B cell (primary cell): ENCODE data around the gene CPEB3. TPM values are rescaled to one million over a fixed set of nuclear protein-coding genes. Genes with fewer than 3 reads are reported as not detected.

Source experiments
- ATAC-seq: fragments of 200-7000 bp; cut with Tn5 transposase; one replicate; pipeline ENCODE4 v1.10.0; 2021; ENCODE audit warnings: low read depth, mild to moderate bottlenecking, moderate number of reproducible peaks, moderate library complexity
- CTCF ChIA-PET: fragments of 350-600 bp; sonication (Branson Sonifier 250); formaldehyde crosslinking; loops from one replicate; lab custom pipeline; 2021; ENCODE audit warnings: antibody characterized with exemption, inconsistent platforms; lab: Charles Lee
- POLR2A ChIA-PET: fragments of 350-600 bp; sonication (Branson Sonifier 250); formaldehyde crosslinking; loops from one replicate; lab custom pipeline; 2021; ENCODE audit warnings: antibody characterized with exemption; lab: Charles Lee
- DNase-seq: peaks from one replicate; pipeline ENCODE4 v3.0.0; 2013
- H2AFZ ChIP-seq: 2 replicates; pipeline ENCODE4 v1.6.1; 2012; ENCODE audit warnings: mild to moderate bottlenecking, low read depth, low read length; ENCODE audit not compliant: insufficient read depth, poor library complexity, severe bottlenecking
- H3K27ac ChIP-seq, 2 donors: 1 replicate in 1 of 2; 2 replicates in 1 of 2; pipeline ENCODE4 v1.5.1; 2012 to 2013; ENCODE audit warnings: low read length in 2 of 2, mild to moderate bottlenecking in 2 of 2, moderate library complexity in 1 of 2
- H3K27me3 ChIP-seq, 4 experiments: fragments of 200-600 bp in 1 of 4; sonication (generic) in 1 of 4; replicated peaks in 1 of 4; 1 replicate in 2 of 4; 2 replicates in 2 of 4; pipeline versions ENCODE4 v1.6.1 to v1.7.0; 2013 to 2016; ENCODE audit warnings: low read length in 3 of 4, mild to moderate bottlenecking in 2 of 4, mixed read lengths in 1 of 4, moderate library complexity in 1 of 4; ENCODE audit not compliant: insufficient read depth in 4 of 4, control insufficient read depth in 3 of 4; ENCODE audit errors: control extremely low read depth in 1 of 4
- H3K36me3 ChIP-seq, 2 experiments: replicated peaks in 1 of 2; 1 replicate in 1 of 2; 2 replicates in 1 of 2; pipeline versions ENCODE4 v1.6.1 to v1.7.1; 2013; ENCODE audit warnings: low read length in 1 of 2; ENCODE audit not compliant: insufficient read depth in 2 of 2, control insufficient read depth in 1 of 2; ENCODE audit errors: control extremely low read depth in 1 of 2, extremely low read depth in 1 of 2
- H3K4me1 ChIP-seq, 2 donors: fragments of 200-600 bp in 1 of 2; sonication (generic) in 1 of 2; 1 replicate in 1 of 2; 2 replicates in 1 of 2; pipeline versions ENCODE4 v1.5.1 to v1.6.1; 2013 to 2017; ENCODE audit warnings: low read length in 2 of 2; ENCODE audit not compliant: control insufficient read depth in 2 of 2, insufficient read depth in 2 of 2
- H3K4me2 ChIP-seq: replicated peaks from 2 replicates; pipeline ENCODE3; 2012; ENCODE audit warnings: mild to moderate bottlenecking, low read depth, low read length; ENCODE audit not compliant: poor library complexity, severe bottlenecking
- H3K4me3 ChIP-seq, 5 experiments: fragments of 200-600 bp in 1 of 5; sonication (generic) in 1 of 5; 1 replicate in 3 of 5; 2 replicates in 2 of 5; pipeline versions ENCODE4 v1.5.1 to v1.7.0; 2011 to 2016; ENCODE audit warnings: low read length in 4 of 5, mild to moderate bottlenecking in 4 of 5, low read depth in 2 of 5, control low read depth in 1 of 5, moderate library complexity in 1 of 5; ENCODE audit not compliant: insufficient read depth in 1 of 5; ENCODE audit errors: control extremely low read depth in 1 of 5, extremely low read depth in 1 of 5
- H3K79me2 ChIP-seq: fragments of 200-600 bp; sonication (generic); one replicate; pipeline ENCODE4 v1.6.0; 2016; ENCODE audit warnings: low read length; ENCODE audit not compliant: control insufficient read depth, insufficient read depth
- H3K9ac ChIP-seq: fragments of 200-600 bp; sonication (generic); 2 replicates; pipeline ENCODE4 v1.6.1; 2017; ENCODE audit warnings: mild to moderate bottlenecking, low read length, moderate library complexity
- H3K9me3 ChIP-seq, 3 donors: one replicate each; pipeline versions ENCODE4 v1.6.1 to v1.7.1; 2013; ENCODE audit warnings: low read length in 2 of 3; ENCODE audit not compliant: control insufficient read depth in 2 of 3, insufficient read depth in 1 of 3; ENCODE audit errors: control extremely low read depth in 1 of 3
- H4K20me1 ChIP-seq: 2 replicates; pipeline ENCODE4 v1.6.0; 2012; ENCODE audit warnings: mild to moderate bottlenecking, low read length; ENCODE audit not compliant: insufficient read depth, control insufficient read depth, poor library complexity, severe bottlenecking
- H3K27ac Mint-ChIP-seq: one replicate; pipeline ENCODE4 v1.8.0; 2021; ENCODE audit warnings: mixed read lengths
- H3K27me3 Mint-ChIP-seq: one replicate; pipeline ENCODE4 v1.8.0; 2021; ENCODE audit warnings: mixed read lengths
- H3K4me1 Mint-ChIP-seq: one replicate; pipeline ENCODE4 v1.8.0; 2021; ENCODE audit warnings: mixed read lengths
- H3K4me3 Mint-ChIP-seq: one replicate; pipeline ENCODE4 v1.8.0; 2021; ENCODE audit warnings: mixed read lengths
- H3K9me3 Mint-ChIP-seq: one replicate; pipeline ENCODE4 v1.8.0; 2022; ENCODE audit warnings: mixed read lengths; ENCODE audit not compliant: insufficient read depth
- EZH2 ChIP-seq: IDR thresholded peaks from 2 replicates; pipeline ENCODE4 v1.6.1; 2012; ENCODE audit warnings: borderline replicate concordance, low read depth, mild to moderate bottlenecking, moderate library complexity, low read length; ENCODE audit not compliant: insufficient read depth, poor library complexity, severe bottlenecking
- WGBS: methylation state at CpG from one replicate; pipeline ENCODE4 v1.1.5; 2013; ENCODE audit warnings: missing lambda C conversion rate; ENCODE audit not compliant: insufficient coverage; 5-methylcytosine and 5-hydroxymethylcytosine counted together
- intact Hi-C: fragments of 100-400 bp; cut with micrococcal nuclease; formaldehyde crosslinking; loops from one replicate; pipeline ENCODE4 v1.10.0; 2022
- polyA plus RNA-seq: library from polyadenylated mRNA; depleted of rRNA; stranded (reverse); fragments of >200 nt; gene quantifications from 2 replicates; pipeline ENCODE4 v1.2.3, GENCODE V29; 2012
- total RNA-seq, 2 donors: library from RNA; stranded (reverse); fragments of 120-200 nt in 1 of 2; gene quantifications; 1 replicate in 1 of 2; 2 replicates in 1 of 2; pipeline versions ENCODE4 v1.2.3 to v1.2.4, GENCODE V29; 2013 to 2022
- TF ChIP-seq, protein P1 (sequence below): fragments of 200-600 bp; IDR thresholded peaks from one replicate; pipeline ENCODE4 v1.8.0; 2022; ENCODE audit warnings: antibody characterized with exemption, mild to moderate bottlenecking

The CPEB3 gene
- total and polyA plus RNA-seq, 2 donors (not counting 1 experiment from before 2014, with no cell fraction given) = 1.6 to 6.7 TPM

DNA sequence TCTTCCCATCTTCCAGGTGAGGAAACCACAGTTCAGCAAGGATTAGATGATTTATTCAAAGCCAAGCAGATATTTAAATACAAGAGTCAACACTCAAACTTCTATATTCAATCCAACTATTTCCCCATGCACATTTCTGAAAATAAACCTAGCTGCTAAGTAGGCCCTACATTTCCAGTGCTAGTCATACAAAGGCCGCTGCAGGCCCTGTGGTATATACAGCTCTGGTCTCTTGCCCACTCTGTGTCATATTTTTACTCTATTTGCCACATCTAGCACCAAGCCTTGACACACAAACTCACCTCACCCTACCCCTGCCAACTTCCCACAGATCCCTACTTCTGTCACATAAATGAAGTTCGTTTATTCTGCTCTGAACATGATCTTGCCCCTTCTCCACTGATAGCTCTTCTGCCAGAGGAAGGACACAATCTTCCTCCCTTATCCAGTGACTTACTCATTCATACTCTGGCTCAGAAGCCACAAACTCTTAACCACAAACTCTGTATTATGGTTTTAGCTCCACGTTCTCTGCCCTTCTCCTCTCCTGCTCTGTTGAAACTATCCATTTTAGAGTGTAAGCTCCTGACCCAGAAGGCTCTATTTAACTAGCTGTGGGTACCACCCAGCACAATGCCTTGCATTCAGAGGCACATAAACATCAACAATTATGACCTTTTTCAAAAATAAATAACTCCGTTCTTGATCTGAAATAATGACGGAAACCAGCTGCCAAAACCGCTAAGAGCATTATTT is 180.7 kb downstream of the CPEB3 start:
- ATAC-seq = no peak
- Histone ChIP-seq H3K4me2 (no peak overlapping the region), H3K9ac (no peak overlapping the region), H3K9me3 (peaks cover 0 to 4% (median 0%) of the 10 kb centered on the region in 3 donors), H3K27me3 (no peaks in the 10 kb centered on the region), H3K4me3 (no peak overlapping the region), H3K4me1 (no peaks in the 10 kb centered on the region), H2AFZ (no peak overlapping the region), H3K27ac (no peak overlapping the region), H4K20me1 (no peaks in the 10 kb centered on the region), H3K79me2 (peaks cover 6% of the 10 kb centered on the region), H3K36me3 (peaks cover 0 to 17% of the 10 kb centered on the region in 2 experiments)
- H3K9me3 Mint-ChIP-seq = no peaks in the 10 kb centered on the region
- CTCF ChIA-PET = interaction anchor here (1.3 to 1.4 kb wide), 2 partner anchors 9 to 22 kb away, joined by 3 read pairs; no protein-coding TSS in a partner anchor
- intact Hi-C loops = loop anchor here (10.0 kb wide), 1 partner anchor 75 kb away; no protein-coding TSS in a partner anchor
- no peak for DNase-seq
- 63% methylated on average over 3 of the region's 6 CpGs for WGBS
- peaks cover 2% of the 10 kb centered on the region for H3K4me1 Mint-ChIP-seq
- H3K4me3 Mint-ChIP-seq = no peak overlapping the region
- H3K27me3 Mint-ChIP-seq = no peaks in the 10 kb centered on the region
- H3K27ac Mint-ChIP-seq = no peak overlapping the region
- TF ChIP-seq, protein P1, sequence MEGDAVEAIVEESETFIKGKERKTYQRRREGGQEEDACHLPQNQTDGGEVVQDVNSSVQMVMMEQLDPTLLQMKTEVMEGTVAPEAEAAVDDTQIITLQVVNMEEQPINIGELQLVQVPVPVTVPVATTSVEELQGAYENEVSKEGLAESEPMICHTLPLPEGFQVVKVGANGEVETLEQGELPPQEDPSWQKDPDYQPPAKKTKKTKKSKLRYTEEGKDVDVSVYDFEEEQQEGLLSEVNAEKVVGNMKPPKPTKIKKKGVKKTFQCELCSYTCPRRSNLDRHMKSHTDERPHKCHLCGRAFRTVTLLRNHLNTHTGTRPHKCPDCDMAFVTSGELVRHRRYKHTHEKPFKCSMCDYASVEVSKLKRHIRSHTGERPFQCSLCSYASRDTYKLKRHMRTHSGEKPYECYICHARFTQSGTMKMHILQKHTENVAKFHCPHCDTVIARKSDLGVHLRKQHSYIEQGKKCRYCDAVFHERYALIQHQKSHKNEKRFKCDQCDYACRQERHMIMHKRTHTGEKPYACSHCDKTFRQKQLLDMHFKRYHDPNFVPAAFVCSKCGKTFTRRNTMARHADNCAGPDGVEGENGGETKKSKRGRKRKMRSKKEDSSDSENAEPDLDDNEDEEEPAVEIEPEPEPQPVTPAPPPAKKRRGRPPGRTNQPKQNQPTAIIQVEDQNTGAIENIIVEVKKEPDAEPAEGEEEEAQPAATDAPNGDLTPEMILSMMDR = no peak
- TF ChIP-seq EZH2 = no peak
- POLR2A ChIA-PET = no interaction called here

DNA sequence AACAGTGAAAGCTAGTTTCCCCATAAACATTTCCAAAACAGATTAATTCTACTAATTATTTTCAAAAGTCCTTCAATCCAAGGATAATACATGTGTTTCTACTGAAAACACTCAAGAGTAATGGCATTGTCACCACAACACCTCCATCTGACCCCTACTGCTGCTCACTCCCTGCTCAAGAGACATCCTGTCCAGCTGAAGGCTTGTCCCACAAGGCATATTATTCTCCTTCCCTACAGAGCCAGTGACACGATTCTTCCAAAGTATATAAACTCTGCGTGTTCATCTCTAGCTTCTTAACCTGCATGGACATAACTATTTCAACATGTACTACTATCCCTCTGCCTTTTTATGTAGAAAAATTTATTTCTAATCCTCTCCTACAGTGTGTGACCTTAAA is 182.1 kb downstream of the CPEB3 start:
- Mint-ChIP-seq H3K9me3 (no peaks in the 10 kb centered on the region), H3K4me1 (no peaks in the 10 kb centered on the region), H3K4me3 (no peak overlapping the region), H3K27ac (no peak overlapping the region), H3K27me3 (no peaks in the 10 kb centered on the region)
- DNase-seq (no peak), ATAC-seq (no peak)
- ChIA-PET CTCF (interaction anchor here (0.7 to 1.6 kb wide), 2 partner anchors 21 to 197 kb away, joined by 4 to 8 read pairs; no protein-coding TSS in a partner anchor), POLR2A (no interaction called here)
- 86% methylated on average over 2 of the region's 2 CpGs for WGBS
- H3K9me3 ChIP-seq = no peaks in the 10 kb centered on the region
- H3K36me3 ChIP-seq = peaks cover 0 to 17% of the 10 kb centered on the region in 2 experiments
- H2AFZ ChIP-seq = no peak overlapping the region
- H3K9ac ChIP-seq = no peak overlapping the region
- no peak overlapping the region for H3K4me3 ChIP-seq
- intact Hi-C loops = no loop called here
- TF ChIP-seq, protein P1 = no peak
- no peak for TF ChIP-seq EZH2
- no peak overlapping the region for H3K27ac ChIP-seq
- H3K4me2 ChIP-seq = no peak overlapping the region
- peaks cover 6% of the 10 kb centered on the region for H3K79me2 ChIP-seq
- H3K4me1 ChIP-seq = no peaks in the 10 kb centered on the region
- H3K27me3 ChIP-seq = no peaks in the 10 kb centered on the region
- no peaks in the 10 kb centered on the region for H4K20me1 ChIP-seq
